K562 (cell line): ENCODE data around the gene SLC36A1. TPM values are rescaled to one million over a fixed set of nuclear protein-coding genes. Genes with fewer than 3 reads are reported as not detected.

ENCODE experiments used
- ARID1B ChIP-seq: fragments of 450-650 bp; IDR thresholded peaks from 2 replicates; pipeline ENCODE4 v1.6.1; 2016; ENCODE audit warnings: antibody characterized with exemption, mild to moderate bottlenecking, inconsistent platforms
- ARID3B ChIP-seq: fragments of 250-450 bp; sonication (Bioruptor Pico); IDR thresholded peaks from 2 replicates; pipeline ENCODE4 v1.4.0; 2020; ENCODE audit warnings: borderline replicate concordance
- CBFA2T2 ChIP-seq: fragments of 450-650 bp; conservative IDR thresholded peaks from 2 replicates; pipeline ENCODE4 v1.6.1; 2017; ENCODE audit warnings: mild to moderate bottlenecking
- CBFA2T3 ChIP-seq: fragments of 450-650 bp; IDR thresholded peaks from 2 replicates; pipeline ENCODE4 v1.6.1; 2017
- CXXC5 ChIP-seq: fragments of 250-450 bp; sonication (Bioruptor Pico); IDR thresholded peaks from 2 replicates; pipeline ENCODE4 v1.8.0; 2022; ENCODE audit warnings: inconsistent platforms, mild to moderate bottlenecking, moderate library complexity
- DPF2 ChIP-seq: fragments of 450-650 bp; IDR thresholded peaks from 2 replicates; pipeline ENCODE4 v1.6.1; 2016
- NCOR1 ChIP-seq: fragments of 450-650 bp; IDR thresholded peaks from 2 replicates; pipeline ENCODE4 v1.6.1; 2016; ENCODE audit warnings: mild to moderate bottlenecking, moderate library complexity
- PML ChIP-seq: IDR thresholded peaks from 2 replicates; pipeline ENCODE4 v1.6.1; 2012; ENCODE audit warnings: low read length, inconsistent platforms
- PRPF4 ChIP-seq: fragments of 200-400 bp; formaldehyde crosslinking; IDR thresholded peaks from one replicate; pipeline ENCODE4 v1.6.1; 2017; ENCODE audit warnings: low read length, low read depth, mild to moderate bottlenecking; ENCODE audit not compliant: insufficient read depth, poor library complexity, severe bottlenecking
- SAFB ChIP-seq: fragments of 200-400 bp; formaldehyde crosslinking; IDR thresholded peaks from 2 replicates; pipeline ENCODE4 v1.6.1; 2017; ENCODE audit warnings: low read depth, low read length, borderline replicate concordance
- SMARCB1 ChIP-seq: IDR thresholded peaks from 2 replicates; pipeline ENCODE4 v1.6.1; 2011; ENCODE audit warnings: improper control_type of control experiment, low read depth; ENCODE audit not compliant: insufficient read length
- TEAD4 ChIP-seq, 2 experiments: sonication (generic) in 1 of 2; formaldehyde crosslinking in 1 of 2; IDR thresholded peaks; 2 replicates each; pipeline versions ENCODE4 v1.6.1 to v1.8.0; 2012 to 2022; ENCODE audit warnings: borderline replicate concordance in 1 of 2, inconsistent platforms in 1 of 2, low read length in 1 of 2, mild to moderate bottlenecking in 1 of 2, missing genetic modification reagents in 1 of 2
- ZFP30 ChIP-seq: fragments of 250-450 bp; sonication (Bioruptor Pico); IDR thresholded peaks from 2 replicates; pipeline ENCODE4 v1.8.0; 2022; ENCODE audit warnings: moderate library complexity, mild to moderate bottlenecking, inconsistent platforms, borderline replicate concordance
- ZNF184 ChIP-seq: sonication (generic); formaldehyde crosslinking; IDR thresholded peaks from 2 replicates; pipeline ENCODE4 v1.5.0; 2020; ENCODE audit warnings: missing genetic modification reagents
- ZNF23 ChIP-seq: fragments of 250-450 bp; sonication (Bioruptor Pico); IDR thresholded peaks from 2 replicates; pipeline ENCODE4 v1.4.0; 2020; ENCODE audit warnings: mild to moderate bottlenecking
- ZNF324 ChIP-seq: fragments of 250-450 bp; sonication (Bioruptor Pico); IDR thresholded peaks from 2 replicates; pipeline ENCODE4 v1.4.0; 2020; ENCODE audit warnings: mild to moderate bottlenecking
- polyA plus RNA-seq, 8 experiments: library from polyadenylated mRNA; depleted of rRNA in 4 of 8; stranded (reverse) in 5 of 8; unstranded in 3 of 8; fragments of >200 nt; fragmentation: Nextera tagmentation in 2 of 8; fragmentation: Illumina TruSeq in 1 of 8; extraction: Ambion mirVana in 2 of 8; extraction: Trizol in 1 of 8; gene quantifications; 2 replicates each; pipeline versions ENCODE4 v1.2.1 to v1.2.3, GENCODE V29; 2011 to 2014; ENCODE audit warnings: inconsistent platforms in 1 of 8, missing spikeins in 1 of 8
- total RNA-seq, 7 experiments: library from RNA; depleted of rRNA in 6 of 7; stranded (reverse); fragments of >200 nt in 6 of 7; fragmentation: Illumina TruSeq in 2 of 7; extraction: Trizol in 2 of 7; gene quantifications; 2 replicates each; pipeline versions ENCODE4 v1.2.1 to v1.2.3, GENCODE V29; 2011 to 2021; ENCODE audit warnings: low replicate concordance in 1 of 7

SLC36A1 gene
- total and polyA plus RNA-seq, 9 of the 15 experiments (the other 6 are each of a cell fraction or from before 2014, with no cell fraction given) = 1.6 to 8.4 (median 4.6) TPM

- TF ChIP-seq ARID3B (no peak), TEAD4 (IDR thresholded peaks at IDR 0.05; ENCODE audit: low read length) (peak; percentile 31), TEAD4 (CRISPR knock-in tag; IDR thresholded peaks at IDR 0.05; ENCODE audit: borderline replicate concordance) (no peak), CBFA2T2 (peak; percentile 23; the same call in 1 of the 2 replicates), CXXC5 (CRISPR knock-in tag) (no peak), ZFP30 (CRISPR knock-in tag) (no peak), ZNF23 (CRISPR knock-in tag) (no peak), SAFB (no peak), ARID1B (peak; percentile 61; the same call in 1 of the 2 replicates), PRPF4 (no peak), CBFA2T3 (peak; percentile 60), ZNF184 (CRISPR knock-in tag) (no peak), NCOR1 (0 out of 2 replicates have a peak, but pooled peaks have one; percentile 21), PML (peak; percentile 22; the same call in 1 of the 2 replicates), DPF2 (0 out of 2 replicates have a peak, but pooled peaks have one; percentile 24), ZNF324 (CRISPR knock-in tag) (no peak), SMARCB1 (no peak)
- TF ChIP-seq, all 486 proteins: peak for 8
Observed at GRCh38 chr5:151405334-151406160, 41.9 kb upstream of the SLC36A1 start (continued).
